GM18505 (cell line): ENCODE measurements around the gene SPECC1.
"Not testable (repeated sequence)": the region's sequence is repeated elsewhere in the genome, so short reads cannot be mapped to it uniquely, and the experiment has no call there.

ENCODE experiments used
- ATAC-seq: cut with Tn5 transposase; IDR thresholded peaks from one replicate; pipeline ENCODE4 v1.9.1; 2021; ENCODE audit not compliant: unreplicated experiment
- POLR2A ChIP-seq: IDR thresholded peaks from 4 replicates; pipeline ENCODE4 v1.6.1; 2011; ENCODE audit warnings: borderline replicate concordance; ENCODE audit not compliant: insufficient read depth, insufficient read length; ENCODE audit errors: extremely low read depth

The SPECC1 gene

GRCh38 chr17:20028443-20028842 is 19.3 kb downstream of the SPECC1 start:
- TF ChIP-seq POLR2A, result no peak
- ATAC-seq, result no peak

GRCh38 chr17:20032636-20033035 is 23.5 kb downstream of the SPECC1 start:
- no peak for ATAC-seq
- TF ChIP-seq POLR2A, result no peak

- TF ChIP-seq POLR2A, result no peak
- ATAC-seq, result no peak
Measured at GRCh38 chr17:20033415-20033814, 24.3 kb downstream of the SPECC1 start.

- ATAC-seq, result no peak
- TF ChIP-seq POLR2A, result no peak
Measured at GRCh38 chr17:20035501-20035900, 26.3 kb downstream of the SPECC1 start.

GRCh38 chr17:20037286-20037685 is 28.1 kb downstream of the SPECC1 start:
- not testable (repeated sequence) for ATAC-seq

GRCh38 chr17:20039037-20039436 is 29.9 kb downstream of the SPECC1 start:
- no peak for ATAC-seq
- TF ChIP-seq POLR2A, result no peak

- no peak for TF ChIP-seq POLR2A
- ATAC-seq, result no peak
Measured at GRCh38 chr17:20040216-20040615, 31.1 kb downstream of the SPECC1 start.

- TF ChIP-seq POLR2A, result no peak
Measured at GRCh38 chr17:20043021-20043420, 33.9 kb downstream of the SPECC1 start.

GRCh38 chr17:20045476-20045875 is 36.3 kb downstream of the SPECC1 start:
- no peak for TF ChIP-seq POLR2A
- no peak for ATAC-seq

More at GRCh38 chr17:20043021-20043420, 33.9 kb downstream of the SPECC1 start:
- no peak for ATAC-seq

- TF ChIP-seq POLR2A, result no peak
- no peak for ATAC-seq
Measured at GRCh38 chr17:20046629-20047028, 37.5 kb downstream of the SPECC1 start.

GRCh38 chr17:20051624-20052023 is 42.5 kb downstream of the SPECC1 start:
- ATAC-seq, result no peak
- TF ChIP-seq POLR2A, result no peak

- no peak for ATAC-seq
- TF ChIP-seq POLR2A, result no peak
Measured at GRCh38 chr17:20053361-20053964, 44.3 kb downstream of the SPECC1 start.

- no peak for TF ChIP-seq POLR2A
- ATAC-seq, result no peak
Measured at GRCh38 chr17:20059728-20060188, 50.6 kb downstream of the SPECC1 start.

GRCh38 chr17:20063665-20064648 is 54.8 kb downstream of the SPECC1 start:
- peak; percentile 46 for ATAC-seq
- no peak for TF ChIP-seq POLR2A
